Measurements from ENCODE around the gene BTF3L4. TPM values are rescaled to one million over a fixed set of nuclear protein-coding genes. Genes with fewer than 3 reads are reported as not detected.

The BTF3L4 gene
- total and polyA plus RNA-seq, 2 experiments from 2014 or later, result 67.5 to 80.2 TPM

- H3K36me3 ChIP-seq (replicated peaks; ENCODE audit: insufficient read depth, low read depth), result no peaks in the 10 kb centered on the region
- H4K20me1 ChIP-seq (ENCODE audit: insufficient read depth, poor library complexity, severe bottlenecking), result peaks cover 4% of the 10 kb centered on the region
- H3K27me3 ChIP-seq, result no peaks in the 10 kb centered on the region
- H3K79me2 ChIP-seq, result peaks cover 7% of the 10 kb centered on the region
- H3K4me3 ChIP-seq, result no peak overlapping the region
- TF ChIP-seq CTCF (IDR thresholded peaks at IDR 0.05; ENCODE audit: poor library complexity) (no peak), EZH2phosphoT487 (IDR thresholded peaks at IDR 0.05; ENCODE audit: low read depth, severe bottlenecking, unreplicated experiment) (no peak), EZH2 (IDR thresholded peaks at IDR 0.05; ENCODE audit: borderline replicate concordance) (no peak)
- no peaks in the 10 kb centered on the region for H3K9me3 ChIP-seq (ENCODE audit: low read depth)
- peak overlapping the region; percentile 40 for H3K4me2 ChIP-seq
- 63% methylated on average over 5 of the region's 5 CpGs for WGBS (ENCODE audit: low lambda C conversion rate, missing lambda C conversion rate)
- H3K27ac ChIP-seq, result peak overlapping the region; percentile 49
- peak; percentile 42 for DNase-seq (ENCODE audit: low spot score)
- H3K9me2 ChIP-seq (replicated peaks; ENCODE audit: insufficient read depth), result no peaks in the 10 kb centered on the region
- H2AFZ ChIP-seq, result no peak overlapping the region
- H3K4me1 ChIP-seq (ENCODE audit: insufficient read depth), result peaks cover 16% of the 10 kb centered on the region
Measured at GRCh38 chr1:52037402-52037814, 18.7 kb upstream of the BTF3L4 start.

GRCh38 chr1:52037909-52038308, 18.2 kb upstream of the BTF3L4 start:
- Histone ChIP-seq H3K36me3 (replicated peaks; ENCODE audit: insufficient read depth, low read depth) (no peaks in the 10 kb centered on the region), H3K4me2 (peak overlapping the region; percentile 40)
- 82% methylated on average over 1 of the region's 1 CpG for WGBS (ENCODE audit: low lambda C conversion rate, missing lambda C conversion rate)

GRCh38 chr1:52041551-52042185, 14.4 kb upstream of the BTF3L4 start:
- H3K4me2 ChIP-seq, result no peak overlapping the region
- no peak overlapping the region for H3K27ac ChIP-seq
- H3K36me3 ChIP-seq (replicated peaks; ENCODE audit: insufficient read depth, low read depth), result no peaks in the 10 kb centered on the region
- TF ChIP-seq EZH2phosphoT487 (IDR thresholded peaks at IDR 0.05; ENCODE audit: low read depth, severe bottlenecking, unreplicated experiment), result no peak
- no peak for TF ChIP-seq EZH2 (IDR thresholded peaks at IDR 0.05; ENCODE audit: borderline replicate concordance)
- TF ChIP-seq CTCF (IDR thresholded peaks at IDR 0.05; ENCODE audit: poor library complexity), result no peak
- H3K9me2 ChIP-seq (replicated peaks; ENCODE audit: insufficient read depth), result no peaks in the 10 kb centered on the region
- WGBS (ENCODE audit: low lambda C conversion rate, missing lambda C conversion rate), result 97% methylated on average over 4 of the region's 4 CpGs
- H3K4me3 ChIP-seq, result no peak overlapping the region
- H4K20me1 ChIP-seq (ENCODE audit: insufficient read depth, poor library complexity, severe bottlenecking), result peaks cover 5% of the 10 kb centered on the region
- no peaks in the 10 kb centered on the region for H3K9me3 ChIP-seq (ENCODE audit: low read depth)
- H3K4me1 ChIP-seq (ENCODE audit: insufficient read depth), result peaks cover 9% of the 10 kb centered on the region
- H2AFZ ChIP-seq, result no peak overlapping the region
- H3K79me2 ChIP-seq, result peaks cover 39% of the 10 kb centered on the region
- H3K27me3 ChIP-seq, result no peaks in the 10 kb centered on the region
- DNase-seq (ENCODE audit: low spot score), result no peak

More at GRCh38 chr1:52037909-52038308, 18.2 kb upstream of the BTF3L4 start:
- Histone ChIP-seq H4K20me1 (ENCODE audit: insufficient read depth, poor library complexity, severe bottlenecking) (no peaks in the 10 kb centered on the region), H2AFZ (no peak overlapping the region), H3K79me2 (peaks cover 5% of the 10 kb centered on the region), H3K4me1 (ENCODE audit: insufficient read depth) (peaks cover 14% of the 10 kb centered on the region), H3K4me3 (no peak overlapping the region), H3K9me2 (replicated peaks; ENCODE audit: insufficient read depth) (no peaks in the 10 kb centered on the region), H3K9me3 (ENCODE audit: low read depth) (no peaks in the 10 kb centered on the region), H3K27me3 (no peaks in the 10 kb centered on the region), H3K27ac (peak overlapping the region; percentile 39)
- no peak for DNase-seq (ENCODE audit: low spot score)
- TF ChIP-seq CTCF (IDR thresholded peaks at IDR 0.05; ENCODE audit: poor library complexity) (no peak), EZH2phosphoT487 (IDR thresholded peaks at IDR 0.05; ENCODE audit: low read depth, severe bottlenecking, unreplicated experiment) (no peak), EZH2 (IDR thresholded peaks at IDR 0.05; ENCODE audit: borderline replicate concordance) (no peak)

Measured in hepatocyte (in vitro differentiated cells).